GM21360 (cell line): ENCODE measurements around the gene VSTM4.

Source experiments
- ATAC-seq: cut with Tn5 transposase; IDR thresholded peaks from one replicate; pipeline ENCODE4 v1.9.1; 2021; ENCODE audit warnings: mild to moderate bottlenecking, moderate library complexity; ENCODE audit not compliant: unreplicated experiment

Gene VSTM4

DNA sequence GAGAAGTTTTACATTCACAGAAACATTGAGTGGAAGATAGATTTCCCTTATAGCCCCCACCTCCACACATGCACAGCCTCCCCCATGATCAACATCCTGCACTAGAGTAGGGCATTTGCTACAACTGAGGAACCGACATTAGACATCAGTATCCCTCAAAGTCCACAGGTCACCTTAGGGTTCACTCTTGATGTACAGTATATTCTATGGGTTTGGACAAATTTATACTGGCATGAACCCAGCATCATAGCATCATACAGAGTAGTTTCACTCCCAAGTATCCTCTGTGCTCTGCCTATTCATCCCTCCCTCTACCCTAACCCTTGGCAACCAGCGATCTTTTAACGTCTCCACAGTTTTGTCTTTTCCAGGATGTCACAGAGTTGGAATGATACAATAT, 64.4 kb downstream of the VSTM4 start:
- no peak for ATAC-seq

DNA sequence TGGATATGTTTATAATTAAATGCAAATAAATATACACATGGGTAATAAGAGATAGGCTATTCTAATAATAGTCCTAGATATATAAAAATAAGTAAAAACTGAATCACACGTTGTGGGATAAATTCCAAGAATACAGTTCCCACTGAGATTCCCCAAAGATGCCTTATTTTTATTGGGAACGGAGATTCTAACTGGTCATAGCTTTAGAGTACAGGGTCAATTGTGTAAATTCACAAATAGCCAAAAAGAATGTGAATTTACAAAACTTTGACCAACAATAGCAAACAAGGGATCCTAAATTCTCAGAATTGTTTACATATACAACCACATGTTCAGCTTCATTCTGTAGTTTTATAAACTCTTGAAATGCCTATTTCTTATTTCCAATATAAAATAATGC, 65.0 kb downstream of the VSTM4 start:
- no peak for ATAC-seq

DNA sequence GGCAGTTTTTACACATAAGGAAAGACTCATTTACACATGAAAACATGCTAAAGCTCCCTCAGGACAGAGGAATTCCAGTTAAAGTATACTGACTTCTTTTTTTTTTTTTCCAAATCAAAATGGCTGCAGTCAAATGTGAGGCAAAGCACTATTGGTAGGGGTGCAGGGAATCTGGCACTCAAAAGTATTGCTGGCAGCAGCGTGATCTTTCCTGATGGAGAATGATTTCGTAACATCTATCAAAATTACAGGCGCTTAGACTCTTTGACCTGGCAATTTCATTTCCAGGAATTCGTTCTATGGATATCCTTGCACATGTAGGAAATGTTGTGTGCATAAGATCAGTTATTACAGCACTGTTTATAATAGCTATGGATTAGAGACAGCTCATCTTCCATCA, 65.7 kb downstream of the VSTM4 start:
- no peak for ATAC-seq

DNA sequence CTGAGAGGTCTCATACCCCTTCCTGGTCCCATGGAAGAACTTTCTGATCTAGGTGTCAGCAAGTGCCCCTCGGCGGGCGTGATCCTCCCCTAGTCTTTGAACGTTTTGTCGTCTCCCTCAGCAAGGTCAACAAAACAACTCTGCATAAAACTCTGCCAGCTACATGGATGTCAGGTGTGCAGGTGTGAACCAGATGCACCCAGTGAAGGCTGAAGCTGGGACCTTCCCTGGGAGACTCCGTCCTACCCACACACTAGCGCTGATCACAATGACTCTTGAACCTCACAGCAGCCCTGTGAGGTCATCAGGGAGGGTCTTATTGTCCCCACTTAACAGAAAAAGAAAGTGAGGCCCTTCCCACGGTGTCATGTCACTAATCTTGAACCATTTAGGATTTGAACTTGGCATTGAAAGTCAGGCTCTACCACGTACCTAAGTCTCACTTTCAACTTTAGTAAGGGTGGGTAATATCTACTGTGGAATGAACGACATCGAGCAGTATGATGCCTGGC, 68.1 kb downstream of the VSTM4 start:
- no peak for ATAC-seq

DNA sequence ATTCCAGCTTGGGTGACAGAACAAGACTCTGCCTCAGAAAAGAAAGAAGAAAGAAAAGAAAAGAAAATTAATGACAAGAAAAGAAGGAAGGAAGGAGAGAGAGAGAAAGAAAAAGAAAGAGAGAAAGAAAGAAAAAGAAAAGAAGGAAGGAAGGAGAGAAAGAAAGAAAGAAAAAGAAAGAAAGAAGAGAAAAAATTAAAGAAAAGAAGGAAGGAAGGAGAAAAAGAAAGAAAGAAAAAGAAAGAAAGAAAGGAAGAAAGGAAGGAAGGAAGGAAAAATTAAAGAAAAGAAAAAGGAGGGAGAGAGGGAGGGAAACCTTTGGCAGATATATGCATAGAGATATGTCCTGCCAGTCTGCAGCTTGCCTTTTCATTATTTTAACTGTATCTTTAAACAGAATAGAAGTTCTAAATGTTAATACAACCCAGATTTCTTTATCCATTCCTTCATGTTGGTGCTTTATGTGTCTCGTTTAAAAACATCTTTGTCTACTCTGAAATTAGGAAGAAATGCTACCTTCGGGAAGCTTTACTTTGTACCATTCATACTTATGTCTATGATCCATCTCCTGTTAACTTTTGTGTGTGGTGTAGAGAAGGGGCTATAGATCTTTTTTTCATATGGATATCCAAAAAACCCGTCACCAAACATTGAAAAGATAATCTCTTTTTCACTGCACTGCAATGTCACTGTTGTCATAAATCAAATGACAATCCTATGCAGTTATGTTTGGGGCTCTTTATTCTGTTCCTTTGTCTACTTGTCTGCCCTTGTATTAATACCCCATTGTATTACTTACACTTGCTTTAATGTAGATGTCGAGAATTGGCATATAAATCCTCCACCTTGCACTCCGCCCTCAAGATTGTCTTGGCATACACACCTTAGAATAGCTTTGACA, 70.8 kb downstream of the VSTM4 start:
- no peak for ATAC-seq

DNA sequence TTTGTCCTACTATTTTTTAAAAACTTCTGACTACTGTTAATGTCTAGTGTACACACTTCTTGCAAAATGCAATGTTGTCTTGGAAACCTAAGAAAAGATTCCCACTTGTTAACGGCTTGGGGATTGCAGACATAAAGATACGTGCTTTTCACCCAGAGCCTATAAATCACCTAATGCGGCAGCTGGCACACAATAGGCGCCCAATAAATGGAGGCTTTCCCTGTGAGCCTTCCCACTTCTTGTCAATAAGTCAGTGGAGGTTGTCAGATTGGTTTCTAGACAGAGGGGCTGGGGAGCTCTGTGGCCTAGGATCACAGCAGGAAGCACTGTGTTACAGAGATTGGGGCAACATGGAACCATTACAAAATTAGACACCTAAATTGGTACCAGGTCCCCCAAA, 74.7 kb downstream of the VSTM4 start:
- ATAC-seq: no peak

DNA sequence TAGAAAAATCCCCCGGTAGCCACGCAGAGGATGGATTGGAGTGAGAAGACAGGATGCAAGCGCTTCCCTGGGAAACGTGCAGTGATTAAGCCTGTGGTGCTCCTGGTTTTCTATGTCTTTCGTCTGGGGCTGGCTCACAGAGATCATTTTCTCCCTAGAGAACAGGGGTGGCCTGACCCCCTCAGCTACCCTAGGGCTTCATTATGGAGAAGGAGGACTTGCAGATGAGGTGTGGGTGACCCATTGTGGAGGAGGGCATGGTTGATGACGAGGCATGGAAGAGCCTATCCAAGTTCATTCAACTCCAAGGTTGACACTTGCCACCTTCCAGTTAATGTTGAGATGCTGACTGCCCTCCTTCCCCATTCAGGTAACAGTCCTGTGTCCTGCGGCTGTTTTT, 75.9 kb downstream of the VSTM4 start:
- no peak for ATAC-seq

DNA sequence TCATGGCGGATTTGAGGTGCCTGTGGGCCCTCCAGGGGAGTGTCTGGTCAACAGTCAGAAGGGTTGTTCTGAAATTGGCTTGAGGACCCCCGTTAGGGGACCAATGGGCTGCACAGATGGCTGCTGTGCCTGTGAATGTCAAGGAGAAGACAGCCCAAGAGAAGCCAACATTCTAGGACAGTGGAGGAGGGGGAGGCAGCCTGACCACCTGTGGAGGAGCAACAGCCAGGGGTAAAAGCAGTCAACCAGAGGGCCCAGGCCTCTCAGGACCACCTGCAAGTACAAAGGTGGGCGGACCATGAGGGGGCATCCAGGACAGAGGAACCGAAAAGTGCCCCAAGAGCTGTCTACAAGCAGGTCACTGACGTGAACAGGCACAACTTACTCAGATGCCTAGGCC, 76.6 kb downstream of the VSTM4 start:
- ATAC-seq: no peak

DNA sequence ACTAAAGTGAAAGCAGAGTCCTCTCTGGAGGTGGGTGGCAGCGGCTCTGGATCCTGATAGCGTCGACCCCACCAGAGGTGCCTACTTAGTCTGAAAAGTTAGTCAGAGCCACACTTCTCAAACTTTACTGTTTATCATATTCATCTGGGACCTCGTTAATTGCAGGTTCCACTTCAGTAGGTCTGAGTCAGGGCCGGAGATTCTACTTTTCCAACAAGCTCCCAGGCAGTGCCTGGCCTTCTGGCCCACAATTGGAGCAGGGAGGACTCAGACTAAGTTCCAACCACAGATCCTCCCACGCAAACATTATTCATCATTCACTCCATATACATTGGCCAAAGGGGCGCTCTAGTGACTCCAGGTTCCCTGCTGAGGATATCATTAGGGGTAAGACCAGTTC, 78.1 kb downstream of the VSTM4 start:
- ATAC-seq: no peak

DNA sequence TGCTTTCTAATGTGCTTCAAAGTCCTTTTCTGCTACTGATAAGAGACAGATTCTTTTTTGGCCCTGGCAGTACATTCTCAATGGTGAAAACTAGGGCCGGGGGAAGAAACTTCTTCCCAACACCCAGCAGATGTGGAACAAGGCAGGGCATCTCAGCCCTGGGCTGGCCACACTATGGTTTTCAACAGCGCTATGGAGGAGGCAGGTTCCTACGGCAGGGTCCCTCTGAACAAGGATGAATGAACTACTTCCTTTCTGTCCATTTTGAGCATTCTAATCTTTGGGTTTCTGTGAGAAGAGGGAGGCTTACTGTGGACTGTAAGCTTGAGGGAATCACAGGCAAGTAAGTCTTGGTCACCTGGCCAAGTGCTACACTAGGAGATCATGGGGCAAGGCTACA, 78.7 kb downstream of the VSTM4 start:
- ATAC-seq: no peak

DNA sequence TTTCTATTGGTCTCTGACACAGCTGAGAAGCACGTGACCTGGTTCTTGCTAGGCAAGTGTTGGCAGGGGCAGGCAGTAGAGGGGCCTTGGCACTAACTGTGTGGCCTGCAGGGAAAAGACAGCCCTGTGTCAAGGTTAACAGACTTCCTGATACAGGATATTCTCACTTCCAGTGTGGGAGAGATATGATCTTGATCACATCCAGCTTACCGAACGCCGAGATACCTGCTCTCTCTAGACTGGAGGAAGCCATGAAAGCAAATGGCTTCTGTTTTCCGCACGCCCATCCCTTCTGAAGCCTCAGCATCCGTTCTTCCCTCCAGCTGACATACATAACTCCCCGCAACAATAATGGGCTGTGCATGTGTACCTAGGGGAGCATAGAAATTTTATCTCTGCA, 79.4 kb downstream of the VSTM4 start:
- no peak for ATAC-seq

DNA sequence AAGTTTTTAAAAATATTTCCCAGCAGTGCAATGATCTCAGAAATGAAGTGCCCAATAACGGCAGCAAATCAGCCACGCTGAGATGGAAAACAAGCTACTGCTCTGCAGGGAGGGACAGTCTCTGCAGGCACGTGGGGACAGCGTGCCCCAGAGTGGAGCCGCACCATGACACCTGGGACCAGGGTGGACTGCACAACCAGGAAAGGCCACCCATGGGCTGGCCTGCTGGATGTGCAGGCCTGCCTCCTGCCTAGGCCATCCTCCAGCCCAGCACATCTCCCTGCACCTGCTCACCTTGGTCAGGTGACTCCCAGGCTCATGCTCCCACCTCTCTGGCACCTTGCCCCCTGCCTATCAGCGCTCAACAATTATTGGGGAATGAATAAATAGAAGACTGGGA, 80.4 kb downstream of the VSTM4 start:
- no peak for ATAC-seq

DNA sequence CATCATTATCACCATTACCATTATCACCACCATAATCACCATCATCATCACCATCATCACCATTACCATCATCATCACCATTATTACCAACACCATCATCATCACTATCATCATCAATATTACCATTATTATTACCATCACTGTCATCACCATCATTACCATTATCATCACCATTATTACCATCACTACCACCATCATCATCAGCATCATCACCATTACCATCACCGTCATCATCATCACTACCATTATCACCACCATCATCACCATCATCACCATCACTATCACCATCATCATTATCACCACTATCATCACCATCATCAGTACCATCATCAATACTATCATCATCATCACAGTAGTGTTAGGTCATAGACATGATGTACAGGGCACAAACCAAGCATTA, 81.4 kb downstream of the VSTM4 start:
- ATAC-seq: no peak

DNA sequence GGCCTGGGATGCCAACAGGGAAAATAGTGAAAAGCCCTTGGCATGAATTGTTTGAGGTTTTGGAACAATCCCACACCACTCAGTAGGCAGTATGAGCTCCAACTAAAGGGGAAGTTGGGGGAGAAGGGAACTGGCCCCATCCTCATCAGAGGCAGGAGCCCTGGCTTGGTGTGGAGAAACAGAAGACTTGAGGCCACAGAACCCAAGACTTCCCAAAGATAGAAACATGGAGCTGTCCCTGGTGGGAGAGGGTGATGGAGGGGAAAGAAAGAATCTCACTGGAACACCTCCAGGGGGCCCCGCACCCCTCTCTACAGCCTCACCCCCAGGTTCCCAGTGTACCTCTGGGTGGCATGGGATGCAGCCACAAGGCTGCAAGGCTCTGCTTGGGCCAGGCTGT, 85.7 kb downstream of the VSTM4 start:
- ATAC-seq: no peak

DNA sequence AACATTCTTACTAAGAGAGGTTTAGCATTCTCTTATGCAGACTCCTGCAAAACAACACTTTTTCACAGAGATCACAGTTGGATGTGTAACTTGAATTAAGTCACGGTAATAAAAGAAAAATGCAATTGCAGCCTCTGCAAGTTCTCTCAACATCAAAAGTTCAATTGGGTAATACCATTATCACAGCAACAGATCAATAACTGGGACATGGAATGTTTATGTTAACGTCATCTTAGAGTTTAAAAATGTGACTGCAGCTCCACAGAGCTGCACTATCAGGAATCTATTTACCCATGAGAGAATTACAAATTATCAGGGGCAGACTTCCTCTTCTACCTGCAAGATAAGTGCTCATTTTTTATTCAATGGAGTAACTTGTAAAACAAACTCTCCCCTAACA, 86.7 kb downstream of the VSTM4 start:
- ATAC-seq: no peak

DNA sequence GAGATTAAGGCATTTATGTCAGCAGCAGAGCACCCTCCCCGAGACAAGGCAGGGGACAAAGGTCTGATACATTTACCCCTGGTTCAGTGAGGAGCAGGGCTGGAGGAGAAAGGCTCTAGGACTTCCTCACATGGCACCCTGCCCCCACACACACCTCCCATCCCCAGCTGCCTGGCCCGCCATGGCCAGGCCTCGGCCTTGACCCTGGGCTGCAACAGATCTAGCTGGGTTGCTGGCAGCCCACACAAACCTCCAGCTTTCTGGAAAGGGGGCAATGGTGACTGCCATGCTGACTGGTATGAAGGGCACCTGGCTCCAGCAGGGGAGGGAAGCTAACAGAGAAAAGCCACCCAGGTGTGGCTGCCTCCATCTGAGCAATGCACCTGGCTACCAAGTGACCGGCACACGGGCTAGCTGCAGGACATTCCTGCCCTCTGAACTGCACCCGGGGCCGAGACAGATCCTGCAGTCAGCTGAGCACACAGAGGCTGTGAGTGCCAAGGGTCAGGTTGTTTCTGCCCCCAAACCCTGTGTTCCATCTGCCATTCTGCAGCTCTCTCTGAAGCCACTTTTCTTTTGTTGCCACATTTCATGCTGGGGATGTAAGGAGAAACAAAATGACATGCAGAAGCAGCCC, 89.9 kb downstream of the VSTM4 start:
- ATAC-seq: no peak

DNA sequence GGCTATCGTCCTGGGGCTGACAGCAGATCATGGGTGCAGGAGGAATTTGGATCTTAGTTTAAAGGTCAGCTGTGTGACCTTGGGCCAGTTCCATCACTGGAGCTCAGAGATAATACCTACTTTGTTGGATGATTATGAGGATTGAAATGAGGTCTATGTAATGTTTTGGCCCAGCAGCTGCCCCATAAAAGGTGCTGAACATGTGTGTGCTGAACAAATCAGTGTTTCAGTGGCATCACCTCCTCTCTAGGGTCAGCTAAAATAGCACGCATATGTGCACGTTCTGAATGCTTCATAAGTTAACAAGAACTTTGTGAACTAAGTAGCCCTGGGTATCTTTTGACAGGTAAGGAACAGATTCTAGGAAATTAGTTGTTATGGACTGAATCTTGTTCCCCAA, 90.8 kb downstream of the VSTM4 start:
- no peak for ATAC-seq

DNA sequence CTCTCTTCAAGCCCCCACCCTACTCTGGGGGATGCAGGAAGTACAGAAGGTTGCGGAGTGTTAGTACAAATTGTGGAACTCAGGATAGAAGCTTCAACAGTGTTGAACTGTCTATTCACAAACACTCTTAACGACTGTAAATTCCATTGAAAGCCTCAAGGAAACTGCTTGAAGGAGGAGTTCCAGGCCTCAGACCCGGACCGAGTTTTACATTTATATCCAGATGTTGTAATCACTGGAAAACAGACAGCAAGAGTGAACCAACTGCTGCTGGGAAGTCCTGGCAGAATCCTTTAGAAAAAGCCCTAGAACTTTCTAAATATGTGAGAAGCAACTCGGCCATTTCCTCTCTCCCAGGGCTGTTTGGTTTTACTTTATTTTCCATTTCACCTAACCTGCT, 91.6 kb downstream of the VSTM4 start:
- ATAC-seq: no peak

DNA sequence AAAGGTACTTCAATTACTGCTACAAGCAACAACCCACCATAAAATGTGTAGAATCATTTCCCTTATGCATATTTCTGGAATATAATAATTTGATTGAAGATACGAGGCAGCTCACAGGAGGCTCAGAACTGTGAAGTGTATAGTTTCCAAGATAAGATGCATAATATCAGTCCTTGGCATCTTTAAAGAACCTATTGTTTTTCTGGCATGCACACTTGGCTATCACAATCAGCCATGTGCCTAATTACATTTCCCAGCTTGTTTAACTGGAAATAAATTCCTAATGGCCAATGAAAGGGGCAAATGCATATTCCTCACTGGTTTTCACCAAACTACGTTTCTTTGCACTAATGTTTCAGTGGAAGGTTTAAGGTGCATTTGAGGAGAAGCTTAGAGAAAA, 92.3 kb downstream of the VSTM4 start:
- no peak for ATAC-seq

DNA sequence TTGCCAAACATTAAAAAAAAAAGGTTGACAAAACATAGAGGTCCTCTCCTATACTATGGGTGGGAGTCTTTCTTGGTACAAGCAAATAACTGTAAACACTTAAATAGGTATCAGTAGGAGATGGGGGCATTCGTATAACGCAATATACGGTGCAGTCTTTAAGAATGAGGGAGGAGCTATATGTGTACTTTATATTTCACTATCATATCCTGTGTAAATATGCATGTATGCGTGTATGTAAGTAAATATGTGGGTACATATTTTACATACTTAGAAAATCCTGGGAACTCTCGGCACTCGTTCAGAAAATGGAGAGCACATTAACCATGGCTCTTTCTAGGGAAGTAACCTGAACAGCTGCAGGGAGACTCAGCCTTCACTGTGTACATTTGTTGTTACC, 93.6 kb downstream of the VSTM4 start:
- no peak for ATAC-seq

DNA sequence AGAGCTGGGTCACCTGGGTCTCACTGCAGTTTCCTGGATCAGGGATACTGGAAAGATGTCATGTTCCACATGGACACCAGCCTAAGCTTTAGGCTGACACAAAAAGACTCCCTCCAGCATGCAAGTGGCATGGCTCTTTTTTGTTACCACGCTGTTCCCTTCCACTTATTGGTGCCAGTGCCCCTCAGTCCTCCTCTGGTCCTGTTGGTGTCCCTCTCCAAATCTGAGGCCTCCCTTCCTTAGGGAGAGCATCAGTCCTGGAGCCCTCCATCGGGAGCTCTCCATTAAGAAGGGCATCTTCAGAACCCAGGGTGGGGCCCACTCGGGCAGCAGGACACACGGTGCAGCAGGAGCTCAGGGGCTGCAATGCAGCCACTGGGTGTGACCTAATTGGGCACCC, 99.6 kb downstream of the VSTM4 start:
- ATAC-seq: no peak

DNA sequence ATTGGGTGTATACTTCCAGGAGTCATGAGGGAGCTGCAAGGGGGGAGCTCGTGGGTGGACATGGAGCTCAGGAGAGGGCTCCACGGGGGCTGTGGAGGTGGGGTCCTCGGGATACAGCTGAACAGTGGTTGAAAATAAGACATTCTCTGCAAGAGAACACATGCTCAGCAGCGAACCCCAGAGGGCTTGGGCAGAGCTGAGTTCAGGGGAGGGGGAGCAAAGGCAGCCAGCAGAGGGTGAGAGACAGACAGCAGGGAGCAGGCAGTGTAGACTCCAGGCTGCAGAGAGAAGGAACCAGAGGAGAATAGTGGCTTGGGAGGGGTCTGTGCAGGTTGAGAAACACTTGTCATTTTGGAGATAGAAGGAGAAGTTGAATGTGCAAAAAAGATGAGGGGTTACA, 102.7 kb downstream of the VSTM4 start:
- no peak for ATAC-seq
